GM12878 (cell line): ENCODE results near the gene VPS8. TPM values are rescaled to one million over a fixed set of nuclear protein-coding genes. Genes with fewer than 3 reads are reported as not detected.
"Not testable (repeated sequence)": the region's sequence is repeated elsewhere in the genome, so short reads cannot be mapped to it uniquely, and the experiment has no call there.

Source experiments
- ATAC-seq: fragments of 200-7000 bp; cut with Tn5 transposase; 3 replicates; pipeline ENCODE4 v1.9.1; 2020; ENCODE audit warnings: mild to moderate bottlenecking, moderate library complexity
- BruUV-seq: library from RNA; stranded (reverse); fragments of 400-500 nt; replicated peaks from 2 replicates; lab custom pipeline; 2021; lab: Mats Ljungman, UMichigan
- CTCF ChIA-PET: fragments of 300-600 bp; sonication (Branson Sonifier 250); formaldehyde crosslinking; extraction: SDS; loops from one replicate; lab custom pipeline; 2021; ENCODE audit warnings: inconsistent platforms; lab: Yijun Ruan, JAX
- POLR2A ChIA-PET: fragments of 350-600 bp; formaldehyde crosslinking; extraction: SDS; loops from one replicate; lab custom pipeline; 2021; ENCODE audit warnings: inconsistent platforms; lab: Charles Lee
- RAD21 ChIA-PET: fragments of 300-600 bp; sonication (Branson Sonifier 250); formaldehyde crosslinking; loops from one replicate; lab custom pipeline; 2023; ENCODE audit warnings: antibody characterized with exemption; ENCODE audit not compliant: unreplicated experiment; lab: Charles Lee
- SMC1A ChIA-PET: fragments of 300-600 bp; sonication (Branson Sonifier 250); formaldehyde crosslinking; loops from one replicate; lab custom pipeline; 2023; ENCODE audit not compliant: unreplicated experiment, uncharacterized antibody; lab: Charles Lee
- DNase-seq: peaks from one replicate; pipeline ENCODE4 v3.0.0-alpha.2; 2011; ENCODE audit warnings: low read depth, low spot score
- FAIRE-seq: peaks from 3 replicates; lab custom pipeline; 2011; peaks lifted over from hg19 to GRCh38; lab: Jason Lieb, UNC
- H2AFZ ChIP-seq: 2 replicates; pipeline ENCODE4 v1.6.0; 2011; ENCODE audit warnings: low read depth, low read length, control low read depth; ENCODE audit not compliant: control insufficient read depth
- H3K27ac ChIP-seq: 2 replicates; pipeline ENCODE4 v1.5.1; 2011; ENCODE audit warnings: control low read depth; ENCODE audit not compliant: control insufficient read depth, insufficient read depth
- H3K27me3 ChIP-seq, 2 experiments: replicated peaks in 1 of 2; 2 replicates each; pipeline versions ENCODE4 v1.6.0 to v1.6.1; 2011; ENCODE audit warnings: low read length in 1 of 2; ENCODE audit not compliant: control insufficient read depth in 2 of 2, insufficient read depth in 2 of 2
- H3K36me3 ChIP-seq, 2 experiments: 2 replicates each; pipeline ENCODE4 v1.5.1; 2011; ENCODE audit warnings: low read length in 1 of 2; ENCODE audit not compliant: control insufficient read depth in 2 of 2, insufficient read depth in 2 of 2
- H3K4me1 ChIP-seq: 2 replicates; pipeline ENCODE4 v1.6.1; 2011; ENCODE audit warnings: mild to moderate bottlenecking, low read length, moderate library complexity, mixed read lengths; ENCODE audit not compliant: control insufficient read depth, insufficient read depth
- H3K4me2 ChIP-seq: 2 replicates; pipeline ENCODE4 v1.6.0; 2011; ENCODE audit warnings: control low read depth; ENCODE audit not compliant: control insufficient read depth, insufficient read depth
- H3K4me3 ChIP-seq: fragments of 200-600 bp; sonication (generic); 2 replicates; pipeline ENCODE4 v1.5.1; 2016
- H3K79me2 ChIP-seq: 2 replicates; pipeline ENCODE4 v1.6.0; 2011; ENCODE audit warnings: low read length; ENCODE audit not compliant: control insufficient read depth, insufficient read depth
- H3K9ac ChIP-seq: 2 replicates; pipeline ENCODE4 v1.8.0; 2011; ENCODE audit warnings: low read length, control low read depth, mixed read lengths; ENCODE audit not compliant: control insufficient read depth, insufficient read depth
- H3K9me3 ChIP-seq: replicated peaks from 3 replicates; pipeline ENCODE4 v1.5.1; 2011; ENCODE audit warnings: mild to moderate bottlenecking, low read length; ENCODE audit not compliant: control insufficient read depth, insufficient read depth
- H4K20me1 ChIP-seq: 2 replicates; pipeline ENCODE4 v1.6.0; 2011; ENCODE audit not compliant: control insufficient read depth, insufficient read depth
- ATF2 ChIP-seq: IDR thresholded peaks from 2 replicates; pipeline ENCODE4 v1.6.1; 2012; ENCODE audit warnings: low read length, inconsistent platforms
- BHLHE40 ChIP-seq, 2 experiments: fragments of 450-650 bp in 1 of 2; IDR thresholded peaks; 2 replicates each; pipeline ENCODE4 v1.6.1; 2011 to 2017; ENCODE audit warnings: low read depth in 2 of 2, borderline replicate concordance in 1 of 2, improper control_type of control experiment in 1 of 2, low read length in 1 of 2, mild to moderate bottlenecking in 1 of 2
- WGBS: methylation state at CpG from one replicate; pipeline ENCODE4 v1.1.6; 2016; ENCODE audit warnings: low lambda C conversion rate; ENCODE audit not compliant: insufficient replicate concordance, insufficient coverage; ENCODE audit errors: missing lambda C conversion rate; 5-methylcytosine and 5-hydroxymethylcytosine counted together
- in situ Hi-C: fragments of 300-500 bp; cut with MboI; formaldehyde crosslinking; loops from 9 replicates; pipeline ENCODE4 v1.14.3; 2018; ENCODE audit warnings: mixed read lengths
- intact Hi-C: fragments of 100-400 bp; cut with micrococcal nuclease; formaldehyde crosslinking; loops from one replicate; pipeline ENCODE4 v1.14.2; 2022; ENCODE audit not compliant: unreplicated experiment
- polyA plus RNA-seq, 11 experiments: library from polyadenylated mRNA; depleted of rRNA in 4 of 11; unstranded in 6 of 11; stranded (reverse) in 5 of 11; fragments of >200 nt; fragmentation: Nextera tagmentation in 4 of 11; fragmentation: Illumina TruSeq in 1 of 11; extraction: Ambion mirVana in 4 of 11; extraction: Trizol in 1 of 11; gene quantifications; 1 replicate in 1 of 11; 2 replicates in 10 of 11; pipeline versions ENCODE4 v1.2.1 to v1.2.3, GENCODE V29; 2011 to 2016; ENCODE audit warnings: inconsistent platforms in 2 of 11, missing spikeins in 2 of 11, low read depth in 1 of 11
- total RNA-seq, 4 experiments: library from RNA; depleted of rRNA in 3 of 4; stranded (reverse); fragments of >200 nt in 3 of 4; fragmentation: Illumina TruSeq in 1 of 4; extraction: Trizol in 1 of 4; gene quantifications; 2 replicates each; pipeline versions ENCODE4 v1.2.1 to v1.2.3, GENCODE V29; 2013 to 2021

The VPS8 gene
- total and polyA plus RNA-seq, 10 of the 15 experiments (the other 5 are each of a cell fraction or from before 2014, with no cell fraction given): 8.9 to 34.7 (median 20.9) TPM

- no peaks in the 10 kb centered on the region for H3K36me3 ChIP-seq
- BruUV-seq: no TSS peak
- CTCF ChIA-PET: no interaction called here
- FAIRE-seq (no peak), ATAC-seq (no peak), DNase-seq (no peak)
- no peak for TF ChIP-seq ATF2
- no peak for TF ChIP-seq BHLHE40 (IDR thresholded peaks at IDR 0.05; ENCODE audit: borderline replicate concordance in 1 of 2, low read depth in 2 of 2, low read length in 1 of 2)
- SMC1A ChIA-PET: no interaction called here
- H3K9ac ChIP-seq: no peak overlapping the region
- H3K4me1 ChIP-seq: no peaks in the 10 kb centered on the region
- H3K27ac ChIP-seq: no peak overlapping the region
- in situ Hi-C loops (no loop called here), intact Hi-C loops (no loop called here)
- no peak overlapping the region for H2AFZ ChIP-seq
- no peak overlapping the region for H3K4me2 ChIP-seq
- H4K20me1 ChIP-seq: no peaks in the 10 kb centered on the region
- WGBS: 93% methylated on average over 5 of the region's 5 CpGs
- RAD21 ChIA-PET: no interaction called here
- H3K79me2 ChIP-seq: no peaks in the 10 kb centered on the region
- POLR2A ChIA-PET: no interaction called here
- H3K27me3 ChIP-seq: no peaks in the 10 kb centered on the region
- H3K9me3 ChIP-seq: no peaks in the 10 kb centered on the region; the same call in 2 of the 3 replicates
- no peak overlapping the region for H3K4me3 ChIP-seq
Measured at GRCh38 chr3:184899953-184900595, 88.1 kb downstream of the VPS8 start.

GRCh38 chr3:184907031-184907430 lies 95.1 kb downstream of the VPS8 start:
- H3K9me3 ChIP-seq, RAD21 ChIA-PET, H3K9ac ChIP-seq, H3K4me3 ChIP-seq, BruUV-seq, H3K27me3 ChIP-seq, FAIRE-seq, DNase-seq, H3K4me1 ChIP-seq, ATAC-seq, in situ Hi-C loops, POLR2A ChIA-PET, H3K36me3 ChIP-seq, H3K79me2 ChIP-seq, H3K4me2 ChIP-seq, SMC1A ChIA-PET, intact Hi-C loops, H4K20me1 ChIP-seq, H3K27ac ChIP-seq, H2AFZ ChIP-seq: not testable (repeated sequence)
- CTCF ChIA-PET: interaction anchor here (1.1 kb wide), 1 partner anchor 48 kb away, joined by 3 read pairs; no protein-coding TSS in a partner anchor
- 94% methylated on average over 4 of the region's 4 CpGs for WGBS
